Measurements from ENCODE around the gene HDGFL3.

HDGFL3 gene

GRCh38 chr15:83118968-83119367 is 88.7 kb downstream of the HDGFL3 start:
- no peaks in the 10 kb centered on the region for H3K79me2 ChIP-seq (ENCODE audit: control insufficient read depth, low read length)

GRCh38 chr15:83118291-83118827 is 89.3 kb downstream of the HDGFL3 start:
- no peaks in the 10 kb centered on the region for H3F3A ChIP-seq (ENCODE audit: control insufficient read depth, insufficient read depth)
- no peaks in the 10 kb centered on the region for H3K27me3 ChIP-seq (ENCODE audit: control insufficient read depth, low read length)
- H3K9me2 ChIP-seq (replicated peaks; ENCODE audit: control insufficient read depth, low read length): no peaks in the 10 kb centered on the region
- no peaks in the 10 kb centered on the region for H3K9me3 ChIP-seq (ENCODE audit: control insufficient read depth, insufficient read depth, low read length)
- H3K4me3 ChIP-seq (ENCODE audit: low read length): no peak overlapping the region
- H3K4me1 ChIP-seq (ENCODE audit: control insufficient read depth, low read length): no peaks in the 10 kb centered on the region
- H3K27ac ChIP-seq (ENCODE audit: low read depth, low read length): no peak overlapping the region
- no peak overlapping the region for H3K4me2 ChIP-seq (ENCODE audit: low read length)
- no peaks in the 10 kb centered on the region for H4K20me1 ChIP-seq (ENCODE audit: control insufficient read depth, insufficient read depth, low read depth, low read length)
- TF ChIP-seq CTCF (IDR thresholded peaks at IDR 0.05; ENCODE audit: low read depth, low read length, poor library complexity, severe bottlenecking): no peak
- TF ChIP-seq EZH2phosphoT487 (IDR thresholded peaks at IDR 0.05; ENCODE audit: borderline replicate concordance, low read length): no peak
- H3K36me3 ChIP-seq (ENCODE audit: control insufficient read depth, low read length): no peaks in the 10 kb centered on the region
- no peaks in the 10 kb centered on the region for H3K79me2 ChIP-seq (ENCODE audit: control insufficient read depth, low read length)

More at GRCh38 chr15:83118968-83119367, 88.7 kb downstream of the HDGFL3 start:
- Histone ChIP-seq H3K9me2 (replicated peaks; ENCODE audit: control insufficient read depth, low read length) (no peaks in the 10 kb centered on the region), H3F3A (ENCODE audit: control insufficient read depth, insufficient read depth) (no peaks in the 10 kb centered on the region), H3K4me2 (ENCODE audit: low read length) (no peak overlapping the region), H3K9me3 (ENCODE audit: control insufficient read depth, insufficient read depth, low read length) (no peaks in the 10 kb centered on the region), H3K27me3 (ENCODE audit: control insufficient read depth, low read length) (no peaks in the 10 kb centered on the region), H3K4me1 (ENCODE audit: control insufficient read depth, low read length) (no peaks in the 10 kb centered on the region), H3K27ac (ENCODE audit: low read depth, low read length) (no peak overlapping the region), H3K4me3 (ENCODE audit: low read length) (no peak overlapping the region), H3K36me3 (ENCODE audit: control insufficient read depth, low read length) (no peaks in the 10 kb centered on the region), H4K20me1 (ENCODE audit: control insufficient read depth, insufficient read depth, low read depth, low read length) (no peaks in the 10 kb centered on the region)
- TF ChIP-seq CTCF (IDR thresholded peaks at IDR 0.05; ENCODE audit: low read depth, low read length, poor library complexity, severe bottlenecking) (no peak), EZH2phosphoT487 (IDR thresholded peaks at IDR 0.05; ENCODE audit: borderline replicate concordance, low read length) (no peak)

- no peaks in the 10 kb centered on the region for H3K9me2 ChIP-seq (replicated peaks; ENCODE audit: control insufficient read depth, low read length)
- no peak overlapping the region for H3K27ac ChIP-seq (ENCODE audit: low read depth, low read length)
- no peak overlapping the region for H3K4me3 ChIP-seq (ENCODE audit: low read length)
- H4K20me1 ChIP-seq (ENCODE audit: control insufficient read depth, insufficient read depth, low read depth, low read length): no peaks in the 10 kb centered on the region
- no peaks in the 10 kb centered on the region for H3F3A ChIP-seq (ENCODE audit: control insufficient read depth, insufficient read depth)
- no peaks in the 10 kb centered on the region for H3K36me3 ChIP-seq (ENCODE audit: control insufficient read depth, low read length)
- H3K9me3 ChIP-seq (ENCODE audit: control insufficient read depth, insufficient read depth, low read length): no peaks in the 10 kb centered on the region
- H3K4me2 ChIP-seq (ENCODE audit: low read length): no peak overlapping the region
- H3K4me1 ChIP-seq (ENCODE audit: control insufficient read depth, low read length): no peaks in the 10 kb centered on the region
- no peak for TF ChIP-seq CTCF (IDR thresholded peaks at IDR 0.05; ENCODE audit: low read depth, low read length, poor library complexity, severe bottlenecking)
- no peak for TF ChIP-seq EZH2phosphoT487 (IDR thresholded peaks at IDR 0.05; ENCODE audit: borderline replicate concordance, low read length)
- no peaks in the 10 kb centered on the region for H3K79me2 ChIP-seq (ENCODE audit: control insufficient read depth, low read length)
- no peaks in the 10 kb centered on the region for H3K27me3 ChIP-seq (ENCODE audit: control insufficient read depth, low read length)
Measured at GRCh38 chr15:83115831-83116565, 91.6 kb downstream of the HDGFL3 start.

All from DOHH2 (cell line).